IMR-90 (cell line): ENCODE measurements around the gene FBN1. TPM values are rescaled to one million over a fixed set of nuclear protein-coding genes. Genes with fewer than 3 reads are reported as not detected.

Source experiments
- ATAC-seq: fragments of 200-7000 bp; cut with Tn5 transposase; 2 replicates; pipeline ENCODE4 v1.9.1; 2020; ENCODE audit warnings: low read depth, mild to moderate bottlenecking, moderate library complexity
- BruUV-seq: library from RNA; stranded (reverse); fragments of 400-500 nt; replicated peaks from 2 replicates; lab custom pipeline; 2021; lab: Mats Ljungman, UMichigan
- CTCF ChIA-PET: fragments of 300-600 bp; formaldehyde crosslinking; extraction: SDS; loops from one replicate; lab custom pipeline; 2021; ENCODE audit warnings: antibody characterized with exemption; lab: Yijun Ruan, JAX
- POLR2A ChIA-PET: fragments of 300-600 bp; sonication (Branson Sonifier 250); formaldehyde crosslinking; loops from one replicate; lab custom pipeline; 2022; ENCODE audit warnings: antibody characterized with exemption; ENCODE audit not compliant: unreplicated experiment; lab: Charles Lee
- DNase-seq: peaks from one replicate; pipeline ENCODE4 v3.0.0; 2013
- H2AFZ ChIP-seq: replicated peaks from 2 replicates; pipeline ENCODE3; 2013; ENCODE audit warnings: low read length, mild to moderate bottlenecking; ENCODE audit not compliant: poor library complexity
- H2AK5ac ChIP-seq: 2 replicates; pipeline ENCODE4 v1.6.1; 2013; ENCODE audit warnings: low read depth, low read length, inconsistent platforms
- H2AK9ac ChIP-seq: replicated peaks from 2 replicates; pipeline ENCODE3; 2013; ENCODE audit warnings: mild to moderate bottlenecking, low read depth, low read length, moderate library complexity; ENCODE audit not compliant: poor library complexity
- H2BK120ac ChIP-seq: 2 replicates; pipeline ENCODE4 v1.6.1; 2013; ENCODE audit warnings: low read depth, low read length, inconsistent platforms
- H2BK15ac ChIP-seq: 3 replicates; pipeline ENCODE4 v1.6.1; 2013; ENCODE audit warnings: low read depth, low read length, inconsistent platforms
- H2BK20ac ChIP-seq: 2 replicates; pipeline ENCODE4 v1.6.1; 2013; ENCODE audit warnings: low read depth, mild to moderate bottlenecking, inconsistent platforms, low read length, moderate library complexity
- H2BK5ac ChIP-seq: 2 replicates; pipeline ENCODE4 v1.6.1; 2013; ENCODE audit warnings: mild to moderate bottlenecking, low read depth, low read length, inconsistent platforms; ENCODE audit not compliant: poor library complexity, severe bottlenecking
- H3K14ac ChIP-seq: replicated peaks from 2 replicates; pipeline ENCODE4 v1.6.1; 2013; ENCODE audit warnings: low read depth, low read length, inconsistent platforms
- H3K18ac ChIP-seq: 2 replicates; pipeline ENCODE4 v1.6.1; 2013; ENCODE audit warnings: low read depth, low read length, control low read depth
- H3K23ac ChIP-seq: 2 replicates; pipeline ENCODE4 v1.6.1; 2013; ENCODE audit warnings: low read depth, low read length, inconsistent platforms
- H3K27ac ChIP-seq: 2 replicates; pipeline ENCODE4 v1.5.1; 2013; ENCODE audit warnings: mild to moderate bottlenecking, control low read depth, low read length; ENCODE audit not compliant: insufficient read depth
- H3K27me3 ChIP-seq: 2 replicates; pipeline ENCODE4 v1.6.1; 2013; ENCODE audit warnings: low read length; ENCODE audit not compliant: control insufficient read depth, insufficient read depth
- H3K36me3 ChIP-seq: 2 replicates; pipeline ENCODE4 v1.6.1; 2013; ENCODE audit warnings: low read length, mixed read lengths; ENCODE audit not compliant: control insufficient read depth, insufficient read depth
- H3K4ac ChIP-seq: 2 replicates; pipeline ENCODE4 v1.6.1; 2013; ENCODE audit warnings: low read depth, low read length, inconsistent platforms
- H3K4me1 ChIP-seq: 2 replicates; pipeline ENCODE4 v1.6.1; 2013; ENCODE audit warnings: low read length, mixed read lengths; ENCODE audit not compliant: control insufficient read depth, insufficient read depth
- H3K4me2 ChIP-seq: 2 replicates; pipeline ENCODE4 v1.6.1; 2013; ENCODE audit warnings: low read depth, mild to moderate bottlenecking, control low read depth, low read length, moderate library complexity
- H3K4me3 ChIP-seq: 2 replicates; pipeline ENCODE4 v1.5.1; 2013; ENCODE audit warnings: low read depth, mild to moderate bottlenecking, control low read depth, low read length, moderate library complexity; ENCODE audit not compliant: insufficient read depth
- H3K56ac ChIP-seq: 2 replicates; pipeline ENCODE4 v1.6.1; 2013; ENCODE audit warnings: low read length, inconsistent platforms; ENCODE audit not compliant: insufficient read depth; ENCODE audit errors: extremely low read depth
- H3K79me1 ChIP-seq, 2 experiments: 2 replicates each; pipeline ENCODE4 v1.6.1; 2013; ENCODE audit warnings: low read length in 2 of 2, inconsistent platforms in 1 of 2, low read depth in 1 of 2
- H3K9ac ChIP-seq: 2 replicates; pipeline ENCODE4 v1.6.1; 2013; ENCODE audit warnings: low read depth, low read length, control low read depth
- H3K9me1 ChIP-seq: 2 replicates; pipeline ENCODE4 v1.6.1; 2013; ENCODE audit warnings: low read length, inconsistent platforms; ENCODE audit not compliant: insufficient read depth
- H3K9me3 ChIP-seq: 2 replicates; pipeline ENCODE4 v1.6.1; 2013; ENCODE audit warnings: low read length; ENCODE audit not compliant: control insufficient read depth, insufficient read depth
- H4K20me1 ChIP-seq: 2 replicates; pipeline ENCODE4 v1.6.1; 2013; ENCODE audit warnings: low read length, inconsistent platforms; ENCODE audit not compliant: insufficient read depth
- H4K5ac ChIP-seq: 2 replicates; pipeline ENCODE4 v1.6.1; 2013; ENCODE audit warnings: mild to moderate bottlenecking, low read depth, low read length, control low read depth
- H4K8ac ChIP-seq, 2 experiments: 2 replicates each; pipeline ENCODE4 v1.6.1; 2013; ENCODE audit warnings: low read depth in 2 of 2, low read length in 2 of 2, control low read depth in 1 of 2, inconsistent platforms in 1 of 2
- H4K91ac ChIP-seq: 2 replicates; pipeline ENCODE4 v1.6.1; 2013; ENCODE audit warnings: low read depth, low read length, inconsistent platforms; ENCODE audit not compliant: insufficient read depth
- ELK1 ChIP-seq: fragments of 150-350 bp; IDR thresholded peaks from 2 replicates; pipeline ENCODE4 v1.6.1; 2016; ENCODE audit warnings: low read depth, mild to moderate bottlenecking, low read length, moderate library complexity, borderline replicate concordance
- FOS ChIP-seq: fragments of 150-350 bp; IDR thresholded peaks from 2 replicates; pipeline ENCODE4 v1.6.1; 2016; ENCODE audit warnings: low read depth, low read length
- MAZ ChIP-seq: IDR thresholded peaks from 2 replicates; pipeline ENCODE4 v1.6.1; 2012; ENCODE audit warnings: low read depth, mild to moderate bottlenecking, low read length, improper control_type of control experiment, moderate library complexity, borderline replicate concordance
- MXI1 ChIP-seq: IDR thresholded peaks from 2 replicates; pipeline ENCODE4 v1.6.1; 2012; ENCODE audit warnings: low read depth, mild to moderate bottlenecking, low read length, moderate library complexity, borderline replicate concordance
- NFE2L2 ChIP-seq: fragments of 150-350 bp; IDR thresholded peaks from 2 replicates; pipeline ENCODE4 v1.6.1; 2016; ENCODE audit warnings: low read depth, mild to moderate bottlenecking, low read length
- POLR2A ChIP-seq: IDR thresholded peaks from 2 replicates; pipeline ENCODE4 v1.6.1; 2012; ENCODE audit warnings: mild to moderate bottlenecking, low read depth, low read length
- RAD21 ChIP-seq: IDR thresholded peaks from 2 replicates; pipeline ENCODE4 v1.6.1; 2012; ENCODE audit warnings: low read length, improper control_type of control experiment
- RFX5 ChIP-seq: IDR thresholded peaks from 2 replicates; pipeline ENCODE4 v1.8.0; 2012; ENCODE audit warnings: low read depth, mild to moderate bottlenecking, low read length, moderate library complexity
- SMC3 ChIP-seq: fragments of 150-350 bp; IDR thresholded peaks from 2 replicates; pipeline ENCODE4 v1.6.1; 2016; ENCODE audit warnings: low read depth, mild to moderate bottlenecking, antibody characterized with exemption, low read length, moderate library complexity
- WGBS, 2 experiments: methylation state at CpG; one replicate each; pipeline versions ENCODE4 v1.1.5 to v1.1.7; 2013; ENCODE audit warnings: missing lambda C conversion rate in 2 of 2; ENCODE audit not compliant: insufficient read length in 1 of 2; ENCODE audit errors: extremely low coverage in 2 of 2; 5-methylcytosine and 5-hydroxymethylcytosine counted together
- dilution Hi-C: fragments of 300-500 bp; cut with HindIII; formaldehyde crosslinking; loops from one replicate; pipeline ENCODE4 v1.14.3; 2018; ENCODE audit warnings: low sequenced_read_pairs; ENCODE audit not compliant: unreplicated experiment
- in situ Hi-C: fragments of 300-500 bp; cut with MboI; formaldehyde crosslinking; loops from 3 replicates; pipeline ENCODE4 v1.14.3; 2019; ENCODE audit warnings: low sequenced_read_pairs, inconsistent platforms, mixed read lengths
- intact Hi-C: fragments of 100-400 bp; cut with micrococcal nuclease; formaldehyde crosslinking; loops from 2 replicates; pipeline ENCODE4 v1.10.0; 2022
- polyA plus RNA-seq, 3 experiments: library from polyadenylated mRNA; depleted of rRNA; stranded (reverse); fragments of >200 nt; gene quantifications; 2 replicates each; pipeline ENCODE4 v1.2.3, GENCODE V29; 2012; ENCODE audit warnings: low replicate concordance in 1 of 3
- total RNA-seq: library from RNA; depleted of rRNA; stranded (reverse); fragments of >200 nt; gene quantifications from 2 replicates; pipeline ENCODE4 v1.2.3, GENCODE V29; 2012

The FBN1 gene
- total and polyA plus RNA-seq, 2 of the 4 experiments (the other 2 are of a cell fraction) = 134 to 283 TPM

- BruUV-seq = no TSS peak
- no peak for TF ChIP-seq RAD21
- TF ChIP-seq POLR2A = no peak
- no peak for TF ChIP-seq NFE2L2
- TF ChIP-seq MAZ = no peak
- TF ChIP-seq SMC3 = no peak
- no peak for TF ChIP-seq FOS
- no peak for TF ChIP-seq ELK1
- TF ChIP-seq MXI1 = 0 out of 2 replicates have a peak, but pooled peaks have one; percentile 5
- TF ChIP-seq RFX5 = no peak
- Histone ChIP-seq H3K18ac (peak overlapping the region; percentile 84; the same call in 1 of the 2 replicates), H3K79me1 (peaks cover 11 to 45% of the 10 kb centered on the region in 2 experiments; a peak in 3 of 4 replicates), H3K4ac (peak overlapping the region; percentile 53; the same call in 1 of the 2 replicates), H2AK5ac (peak overlapping the region; percentile 57; the same call in 1 of the 2 replicates), H2BK20ac (peak overlapping the region; percentile 55), H4K5ac (peak overlapping the region; percentile 73; the same call in 1 of the 2 replicates), H4K91ac (peak overlapping the region; percentile 20; the same call in 1 of the 2 replicates), H3K36me3 (peaks cover 4% of the 10 kb centered on the region; the same call in 1 of the 2 replicates), H2AFZ (no peak overlapping the region), H2BK120ac (peak overlapping the region; percentile 60), H3K4me1 (peaks cover 10% of the 10 kb centered on the region), H4K8ac (peak overlapping the region in 1 of 2 experiments; percentile 57; a peak in 1 of 4 replicates), H3K23ac (peak overlapping the region; percentile 97), H3K14ac (peak overlapping the region; percentile 88), H2BK5ac (peak overlapping the region; percentile 83), H3K9me1 (no peaks in the 10 kb centered on the region; the same call in none of the 2 replicates), H4K20me1 (peaks cover 23% of the 10 kb centered on the region), H3K9me3 (no peaks in the 10 kb centered on the region), H2BK15ac (0 out of 3 replicates have a peak overlapping the region, but pooled peaks have one; percentile 22), H3K4me3 (peak overlapping the region; percentile 90), H3K27ac (no peak overlapping the region), H2AK9ac (no peak overlapping the region), H3K27me3 (no peaks in the 10 kb centered on the region), H3K9ac (peak overlapping the region; percentile 86; the same call in 1 of the 2 replicates), H3K4me2 (peak overlapping the region; percentile 99), H3K56ac (0 out of 2 replicates have a peak overlapping the region, but pooled peaks have one; percentile 7)
- in situ Hi-C loops = no loop called here
- DNase-seq (no peak), ATAC-seq (no peak)
- intact Hi-C loops = loop anchor here (5.0 to 10.0 kb wide), 3 partner anchors 101 to 1502 kb away; no protein-coding TSS in a partner anchor
- POLR2A ChIA-PET = no interaction called here
- CTCF ChIA-PET = no interaction called here
- 0% methylated on average over 3 of the region's 3 CpGs; no CpG with 5 or more reads in 1 of the 2 experiments for WGBS, 2 experiments
- dilution Hi-C loops = no loop called here
Measured at GRCh38 chr15:48643206-48643605, 2.3 kb downstream of the FBN1 start.
